Vagina (tissue), 2 donors: ENCODE data around the gene MYL2. TPM values are rescaled to one million over a fixed set of nuclear protein-coding genes. Genes with fewer than 3 reads are reported as not detected.

Experiments used
- DNase-seq, 2 donors: peaks; one replicate each; pipeline ENCODE4 v3.0.0-alpha.2; 2017; ENCODE audit errors: extremely low spot score in 2 of 2
- H3K27ac ChIP-seq: fragments of 200-600 bp; sonication (generic); one replicate; pipeline ENCODE4 v1.5.1; 2019
- H3K27me3 ChIP-seq: fragments of 200-600 bp; sonication (generic); one replicate; pipeline ENCODE4 v1.5.1; 2019
- H3K36me3 ChIP-seq, 2 donors: fragments of 200-600 bp; sonication (generic); one replicate each; pipeline ENCODE4 v1.5.1; 2017 to 2019
- H3K4me1 ChIP-seq: fragments of 200-600 bp; sonication (generic); one replicate; pipeline ENCODE4 v1.5.1; 2019
- H3K4me3 ChIP-seq, 2 donors: fragments of 200-600 bp; sonication (generic); 1 replicate in 1 of 2; 2 replicates in 1 of 2; pipeline ENCODE4 v1.5.1; 2016 to 2019
- H3K9me3 ChIP-seq: fragments of 200-600 bp; sonication (generic); one replicate; pipeline ENCODE4 v1.5.1; 2019
- POLR2A ChIP-seq, 2 donors: fragments of 450-650 bp; IDR thresholded peaks; one replicate each; pipeline ENCODE4 v1.6.1; 2017; ENCODE audit warnings: antibody characterized with exemption in 2 of 2, mild to moderate bottlenecking in 2 of 2, moderate library complexity in 2 of 2
- POLR2AphosphoS5 ChIP-seq, 2 donors: sonication (generic); formaldehyde crosslinking; IDR thresholded peaks; one replicate each; pipeline ENCODE4 v1.9.0; 2017; ENCODE audit warnings: antibody characterized with exemption in 2 of 2, mild to moderate bottlenecking in 2 of 2, low read depth in 1 of 2; ENCODE audit not compliant: insufficient read depth in 1 of 2
- intact Hi-C: fragments of 100-400 bp; cut with DNase I; formaldehyde crosslinking; loops from one replicate; pipeline ENCODE4 v1.15.1; 2023
- total RNA-seq: library from RNA; depleted of rRNA; stranded (reverse); fragments of >200 nt; gene quantifications from one replicate; pipeline ENCODE4 v1.2.3, GENCODE V29; 2016
- TF ChIP-seq, protein P1 (sequence below), 3 experiments: fragments of 450-650 bp in 2 of 3; fragments of 200-600 bp in 1 of 3; sonication (generic) in 1 of 3; IDR thresholded peaks; one replicate each; pipeline ENCODE4 v1.5.1; 2017 to 2019; ENCODE audit warnings: antibody characterized with exemption in 3 of 3, mild to moderate bottlenecking in 2 of 3, moderate library complexity in 2 of 3

MYL2 gene
- total RNA-seq, 1 donor from 2014 or later: not detected

- Histone ChIP-seq H3K27me3 (no peaks in the 10 kb centered on the region), H3K4me1 (no peaks in the 10 kb centered on the region), H3K27ac (no peak overlapping the region), H3K4me3 (no peak overlapping the region), H3K9me3 (no peaks in the 10 kb centered on the region), H3K36me3 (no peaks in the 10 kb centered on the region)
- DNase-seq: no peak
- TF ChIP-seq POLR2A (IDR thresholded peaks at IDR 0.05) (no peak), POLR2AphosphoS5 (IDR thresholded peaks at IDR 0.05; ENCODE audit: insufficient read depth in 1 of 2, low read depth in 1 of 2) (no peak)
- TF ChIP-seq, protein P1, sequence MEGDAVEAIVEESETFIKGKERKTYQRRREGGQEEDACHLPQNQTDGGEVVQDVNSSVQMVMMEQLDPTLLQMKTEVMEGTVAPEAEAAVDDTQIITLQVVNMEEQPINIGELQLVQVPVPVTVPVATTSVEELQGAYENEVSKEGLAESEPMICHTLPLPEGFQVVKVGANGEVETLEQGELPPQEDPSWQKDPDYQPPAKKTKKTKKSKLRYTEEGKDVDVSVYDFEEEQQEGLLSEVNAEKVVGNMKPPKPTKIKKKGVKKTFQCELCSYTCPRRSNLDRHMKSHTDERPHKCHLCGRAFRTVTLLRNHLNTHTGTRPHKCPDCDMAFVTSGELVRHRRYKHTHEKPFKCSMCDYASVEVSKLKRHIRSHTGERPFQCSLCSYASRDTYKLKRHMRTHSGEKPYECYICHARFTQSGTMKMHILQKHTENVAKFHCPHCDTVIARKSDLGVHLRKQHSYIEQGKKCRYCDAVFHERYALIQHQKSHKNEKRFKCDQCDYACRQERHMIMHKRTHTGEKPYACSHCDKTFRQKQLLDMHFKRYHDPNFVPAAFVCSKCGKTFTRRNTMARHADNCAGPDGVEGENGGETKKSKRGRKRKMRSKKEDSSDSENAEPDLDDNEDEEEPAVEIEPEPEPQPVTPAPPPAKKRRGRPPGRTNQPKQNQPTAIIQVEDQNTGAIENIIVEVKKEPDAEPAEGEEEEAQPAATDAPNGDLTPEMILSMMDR (IDR thresholded peaks at IDR 0.05): no peak
- intact Hi-C loops: loop anchor here (10.0 kb wide), 1 partner anchor 371 kb away; no protein-coding TSS in a partner anchor
These were observed 13.9 kb upstream of the MYL2 start for GRCh38 chr12:110934093-110934852.

- intact Hi-C loops: loop anchor here (10.0 kb wide), 1 partner anchor 371 kb away; no protein-coding TSS in a partner anchor
- DNase-seq: no peak
- no peaks in the 10 kb centered on the region for H3K4me1 ChIP-seq
- no peak overlapping the region for H3K4me3 ChIP-seq
- no peaks in the 10 kb centered on the region for H3K36me3 ChIP-seq
- H3K9me3 ChIP-seq: no peaks in the 10 kb centered on the region
- no peak overlapping the region for H3K27ac ChIP-seq
- H3K27me3 ChIP-seq: no peaks in the 10 kb centered on the region
- no peak for TF ChIP-seq POLR2A (IDR thresholded peaks at IDR 0.05)
These were observed 13.1 kb upstream of the MYL2 start for GRCh38 chr12:110933326-110933974.

DNA sequence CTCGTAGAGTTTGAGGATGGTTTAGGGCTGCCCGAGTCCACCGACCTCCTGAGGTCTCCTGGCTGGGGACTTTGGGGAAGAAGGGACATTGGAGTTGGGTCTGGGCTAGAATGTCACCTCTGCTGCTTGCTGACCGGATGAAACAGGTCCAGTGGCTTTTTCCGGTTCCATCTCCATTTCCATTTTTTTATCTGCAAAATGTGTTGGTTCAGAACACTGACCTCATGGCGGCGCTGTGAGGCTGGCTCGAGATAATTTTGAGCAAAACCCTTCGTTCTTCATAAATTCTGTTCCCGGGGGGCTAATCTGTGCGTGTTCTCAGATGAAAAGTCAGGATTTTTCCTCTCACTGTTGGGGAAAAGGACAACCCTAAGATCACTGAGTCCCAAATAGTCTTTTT lies 11.7 kb upstream of the MYL2 start:
- no peaks in the 10 kb centered on the region for H3K27me3 ChIP-seq
- H3K4me3 ChIP-seq: no peak overlapping the region
- H3K4me1 ChIP-seq: no peaks in the 10 kb centered on the region
- TF ChIP-seq POLR2A (IDR thresholded peaks at IDR 0.05) (no peak), POLR2AphosphoS5 (IDR thresholded peaks at IDR 0.05; ENCODE audit: insufficient read depth in 1 of 2, low read depth in 1 of 2) (no peak)
- TF ChIP-seq, protein P1 (IDR thresholded peaks at IDR 0.05): no peak
- H3K9me3 ChIP-seq: no peaks in the 10 kb centered on the region
- intact Hi-C loops: loop anchor here (10.0 kb wide), 1 partner anchor 373 kb away; no protein-coding TSS in a partner anchor
- no peak for DNase-seq
- H3K36me3 ChIP-seq: no peaks in the 10 kb centered on the region
- no peak overlapping the region for H3K27ac ChIP-seq

DNA sequence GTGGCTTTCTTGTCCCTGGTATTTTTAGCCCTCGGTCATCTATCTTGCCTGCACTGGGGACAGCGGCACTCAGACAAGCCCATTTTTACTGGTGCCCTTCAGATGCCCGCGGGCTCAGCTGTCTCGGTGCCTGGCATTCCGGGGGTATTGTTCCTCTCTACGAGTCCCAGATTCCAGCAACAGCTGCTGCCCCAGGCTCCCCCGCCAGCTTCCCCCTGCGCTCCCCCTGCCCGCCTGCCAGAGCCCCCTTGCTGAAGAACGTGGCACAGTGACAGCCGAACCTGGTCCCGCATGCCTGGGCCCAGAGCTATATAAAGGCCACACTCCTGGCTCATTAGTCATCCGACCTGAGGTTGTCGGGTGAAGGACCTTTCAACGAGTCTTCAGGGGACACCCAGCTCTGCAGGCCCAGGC lies 10.9 kb upstream of the MYL2 start:
- H3K27ac ChIP-seq: no peak overlapping the region
- H3K27me3 ChIP-seq: no peaks in the 10 kb centered on the region
- H3K4me3 ChIP-seq: no peak overlapping the region
- intact Hi-C loops: loop anchor here (10.0 kb wide), 1 partner anchor 373 kb away; no protein-coding TSS in a partner anchor
- H3K9me3 ChIP-seq: no peaks in the 10 kb centered on the region
- H3K4me1 ChIP-seq: no peaks in the 10 kb centered on the region
- H3K36me3 ChIP-seq: no peaks in the 10 kb centered on the region
- TF ChIP-seq POLR2A (IDR thresholded peaks at IDR 0.05) (no peak), POLR2AphosphoS5 (IDR thresholded peaks at IDR 0.05; ENCODE audit: insufficient read depth in 1 of 2, low read depth in 1 of 2) (no peak)
- TF ChIP-seq, protein P1 (IDR thresholded peaks at IDR 0.05): no peak
- no peak for DNase-seq

- no peaks in the 10 kb centered on the region for H3K27me3 ChIP-seq
- no peaks in the 10 kb centered on the region for H3K36me3 ChIP-seq
- H3K4me3 ChIP-seq: no peak overlapping the region
- H3K4me1 ChIP-seq: no peaks in the 10 kb centered on the region
- TF ChIP-seq POLR2A (IDR thresholded peaks at IDR 0.05): no peak
- TF ChIP-seq, protein P1 (IDR thresholded peaks at IDR 0.05): no peak
- DNase-seq: peak in 1 of 2 donors; percentile 11
- intact Hi-C loops: loop anchor here (10.0 kb wide), 1 partner anchor 374 kb away; no protein-coding TSS in a partner anchor
- no peak overlapping the region for H3K27ac ChIP-seq
- H3K9me3 ChIP-seq: no peaks in the 10 kb centered on the region
These were observed 10.3 kb upstream of the MYL2 start for GRCh38 chr12:110930348-110931314.
